Midbrain (tissue), 1 donor: ENCODE measurements around the gene KIF21B.

Experiments
- DNase-seq: peaks from one replicate; lab custom pipeline; 2025; lab: John Stamatoyannopoulos, UW

The KIF21B gene

DNA sequence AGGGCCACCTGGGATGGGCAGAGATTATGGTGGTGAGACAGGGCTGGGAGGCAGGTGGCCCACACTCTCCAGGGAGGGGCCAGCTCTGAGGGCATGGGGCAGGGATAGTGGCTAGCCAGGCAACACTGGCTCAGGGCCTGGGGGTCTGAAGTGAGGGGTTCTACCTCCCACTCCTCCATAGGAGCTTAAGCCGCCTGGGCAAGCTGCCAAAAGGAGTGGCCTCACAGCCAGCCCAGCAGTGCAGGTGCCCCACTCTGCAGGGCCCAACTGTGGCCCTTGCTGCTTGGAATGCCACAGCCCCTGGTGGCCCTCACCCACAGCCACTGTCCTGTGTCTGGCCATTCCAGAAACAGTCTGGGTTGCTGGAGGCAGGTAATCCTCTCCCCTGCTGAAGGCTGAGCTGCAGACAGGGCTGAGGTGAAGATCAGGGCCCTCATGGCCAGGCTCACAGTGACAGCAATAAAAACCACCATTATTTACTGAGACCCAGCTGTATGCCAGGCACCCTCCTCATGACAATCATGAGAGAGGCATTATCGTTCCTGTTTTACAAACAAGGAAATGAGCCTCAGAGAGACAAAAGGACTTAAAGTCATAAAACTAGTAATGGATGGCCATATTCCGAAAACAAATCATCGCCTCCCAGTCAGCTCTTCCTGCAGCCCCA is 31.0 kb downstream of the KIF21B start:
- DNase-seq, result no peak

DNA sequence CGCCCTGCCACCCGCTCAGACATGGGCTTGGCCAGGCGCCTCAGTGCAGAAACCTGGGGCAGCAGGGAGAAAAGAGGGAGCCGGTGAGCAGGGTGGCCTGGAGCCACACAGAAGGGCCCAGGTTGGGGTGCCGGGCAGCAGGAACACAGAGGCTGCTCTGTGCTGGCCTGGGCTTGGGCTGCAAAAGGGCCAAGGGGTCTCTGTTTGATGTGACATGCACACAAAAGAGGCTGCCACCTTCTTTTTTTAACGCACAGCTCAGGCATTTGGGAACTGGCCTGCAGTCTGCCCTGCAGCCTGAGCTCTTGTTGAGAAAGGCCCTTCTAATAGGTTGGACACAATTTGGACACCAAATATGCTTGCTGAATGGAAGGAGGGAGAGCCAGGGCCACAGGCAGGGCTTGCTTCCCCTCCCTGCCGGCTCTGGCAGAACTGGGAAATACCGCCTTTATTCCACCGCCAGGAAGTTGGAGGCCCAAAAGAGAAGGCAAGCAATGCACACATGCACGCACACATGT is 32.4 kb downstream of the KIF21B start:
- DNase-seq, result no peak

DNA sequence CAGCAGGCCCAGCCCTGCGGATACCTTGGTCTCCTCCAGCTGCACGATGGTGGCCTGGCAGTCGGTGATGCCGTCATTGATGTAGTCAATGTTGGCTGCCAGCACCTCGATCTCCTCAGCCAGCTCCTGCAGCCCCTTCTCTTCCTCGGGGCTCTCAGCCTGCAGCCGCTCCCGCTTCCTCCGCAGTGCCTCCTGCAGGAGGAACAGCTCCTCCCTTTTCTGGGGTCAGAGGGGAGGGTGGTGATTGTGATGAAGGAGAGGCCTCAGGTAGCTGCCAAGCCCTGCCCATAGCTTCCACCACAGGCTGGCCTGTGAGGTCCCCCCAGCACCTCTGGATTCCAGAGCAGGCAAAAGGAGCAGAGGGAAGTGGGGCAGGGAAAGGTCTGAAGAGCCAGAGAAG is 33.4 kb downstream of the KIF21B start:
- no peak for DNase-seq

DNA sequence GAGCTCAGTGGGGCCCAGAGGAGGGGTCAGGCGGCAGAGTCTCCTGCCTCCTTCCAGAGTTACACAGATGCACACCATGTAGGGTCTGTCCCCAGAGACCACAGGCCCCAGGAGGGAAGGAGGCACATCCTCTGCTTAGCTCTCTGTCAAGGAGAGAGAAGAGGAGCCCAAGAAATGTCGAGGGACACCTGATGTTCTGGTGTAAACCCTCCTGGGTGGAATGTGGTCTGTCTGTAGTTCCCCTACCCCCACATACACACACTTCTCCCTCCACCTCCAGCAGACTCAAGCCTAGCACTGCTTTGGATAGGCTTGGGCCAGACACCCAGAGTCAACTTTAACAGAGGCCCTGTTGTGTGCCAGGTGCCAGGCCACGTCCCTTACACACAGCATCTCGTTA is 34.2 kb downstream of the KIF21B start:
- DNase-seq, result no peak

DNA sequence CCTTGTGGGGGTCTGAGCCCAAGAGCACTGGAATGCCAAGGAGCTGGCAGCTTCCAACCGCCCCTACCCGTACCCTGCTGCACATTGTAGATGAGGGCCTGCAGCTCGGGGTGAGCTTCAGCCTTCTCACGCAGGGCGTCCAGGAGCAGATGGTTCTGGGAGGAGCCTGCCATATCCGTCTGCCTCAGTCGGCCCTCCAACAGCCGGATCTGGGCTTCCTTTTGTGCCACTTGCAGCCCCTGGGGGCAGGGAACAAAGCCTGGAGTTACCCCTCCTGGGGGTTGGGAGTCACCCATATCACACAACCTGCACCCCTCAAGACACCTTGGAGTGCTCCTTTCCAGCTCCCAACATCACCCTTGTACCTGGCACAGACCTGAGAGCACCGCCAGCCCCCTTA is 34.8 kb downstream of the KIF21B start:
- DNase-seq, result no peak

DNA sequence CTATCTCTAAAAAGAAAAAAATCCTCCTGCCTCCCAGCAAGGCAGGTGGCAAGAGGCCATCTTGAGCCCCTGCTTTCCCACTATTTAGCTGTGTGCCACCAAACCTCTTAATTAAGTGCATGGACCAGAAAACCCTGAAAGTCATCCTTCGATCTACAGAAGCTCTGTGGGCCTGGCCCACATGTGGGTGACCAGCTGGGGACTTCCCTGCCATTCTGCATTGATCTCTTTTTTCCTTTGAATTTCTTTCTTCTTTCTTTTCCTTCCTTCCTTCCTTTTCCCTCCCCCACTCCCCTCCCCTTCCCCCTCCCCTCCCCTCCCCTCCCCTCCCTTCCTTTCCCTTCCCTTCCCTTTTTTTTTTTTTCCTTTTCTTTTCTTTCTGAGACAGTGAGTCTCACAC is 38.0 kb downstream of the KIF21B start:
- no peak for DNase-seq

DNA sequence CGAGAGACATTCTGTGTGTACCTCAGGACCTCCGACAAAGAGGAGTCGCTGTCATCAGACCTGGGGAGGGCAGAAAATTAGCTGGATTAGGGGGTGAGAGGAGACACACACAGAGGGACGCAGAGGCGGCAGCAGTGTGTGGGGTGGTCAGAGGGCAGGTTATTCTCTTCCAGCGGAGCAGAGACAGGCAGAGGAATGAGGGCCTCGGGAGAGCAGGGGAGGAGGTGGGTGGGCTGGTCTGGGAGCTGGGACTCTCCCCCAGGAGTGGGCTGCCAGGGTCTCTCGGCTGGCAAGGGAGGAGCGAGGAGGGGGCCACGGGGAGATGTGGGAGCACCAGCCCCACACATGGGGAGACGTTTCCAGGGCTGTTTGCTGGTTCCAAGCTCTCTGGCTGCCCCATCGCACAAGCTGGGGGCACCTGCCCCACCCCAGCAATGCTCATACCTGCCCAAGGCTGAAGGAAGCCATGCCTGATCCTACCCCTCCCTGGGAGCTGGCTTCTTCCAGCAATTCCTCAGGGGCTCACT is 40.4 kb downstream of the KIF21B start:
- no peak for DNase-seq

DNA sequence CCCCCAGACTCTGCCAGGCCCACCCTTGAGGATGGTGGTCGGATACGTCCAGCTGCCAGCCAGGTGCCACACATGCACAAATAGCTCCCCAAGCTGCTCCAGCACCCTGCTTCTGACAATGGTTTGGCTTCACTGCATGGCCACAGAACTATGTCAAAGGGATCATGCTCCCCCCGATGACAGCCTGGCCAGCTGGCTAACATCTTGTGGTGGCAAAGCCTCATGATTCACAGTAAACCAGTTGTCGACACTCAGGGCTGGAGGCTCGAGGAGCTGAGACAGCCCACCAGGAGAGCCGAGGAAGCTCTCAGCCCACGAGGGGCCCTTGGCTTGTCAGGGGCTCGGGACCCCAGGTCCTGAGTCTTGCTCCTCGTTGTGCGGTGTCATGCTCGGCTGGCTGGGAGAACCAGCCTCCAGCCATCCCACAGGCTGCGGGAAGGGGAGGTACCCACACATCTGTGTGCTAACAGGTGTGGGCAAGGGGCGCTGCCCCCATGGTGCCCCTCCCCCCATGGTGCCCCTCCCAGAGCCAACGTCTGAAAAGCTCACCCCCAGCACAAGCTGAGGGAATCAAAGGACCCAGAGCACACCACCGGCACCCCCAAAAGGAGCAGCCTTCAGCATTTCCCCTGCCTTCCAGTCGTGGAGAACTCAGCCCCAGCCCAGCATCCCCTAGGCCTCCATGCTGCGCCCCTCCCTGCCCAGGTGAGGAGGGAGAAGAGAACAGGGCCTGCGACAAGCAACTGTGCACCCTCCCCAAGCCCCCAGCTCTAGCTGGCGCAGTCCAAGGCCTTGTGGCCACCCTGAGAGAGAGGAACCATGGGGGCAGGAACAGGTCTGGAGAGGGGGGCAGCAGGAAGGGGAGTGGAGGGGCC is 41.2 kb downstream of the KIF21B start:
- no peak for DNase-seq

DNA sequence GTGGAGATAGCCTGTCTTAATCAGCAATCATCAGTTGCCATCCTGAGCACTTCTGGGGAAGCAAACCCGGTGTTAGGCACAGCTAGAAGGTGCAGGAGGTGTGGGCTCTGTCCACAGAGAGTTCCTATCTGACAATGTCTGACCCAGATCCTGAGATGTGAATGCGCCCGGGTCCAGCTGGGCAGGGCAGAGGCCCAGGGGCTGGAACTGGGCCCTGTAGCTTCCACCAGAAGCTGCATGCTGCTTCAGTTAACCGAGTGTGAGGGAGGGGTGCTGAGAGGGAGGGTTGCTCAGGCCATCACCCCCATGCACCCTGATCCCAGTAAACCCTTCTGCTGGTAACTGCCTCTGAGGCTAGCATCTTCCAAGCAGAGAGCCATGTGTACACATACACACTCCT is 42.2 kb downstream of the KIF21B start:
- DNase-seq, result no peak

DNA sequence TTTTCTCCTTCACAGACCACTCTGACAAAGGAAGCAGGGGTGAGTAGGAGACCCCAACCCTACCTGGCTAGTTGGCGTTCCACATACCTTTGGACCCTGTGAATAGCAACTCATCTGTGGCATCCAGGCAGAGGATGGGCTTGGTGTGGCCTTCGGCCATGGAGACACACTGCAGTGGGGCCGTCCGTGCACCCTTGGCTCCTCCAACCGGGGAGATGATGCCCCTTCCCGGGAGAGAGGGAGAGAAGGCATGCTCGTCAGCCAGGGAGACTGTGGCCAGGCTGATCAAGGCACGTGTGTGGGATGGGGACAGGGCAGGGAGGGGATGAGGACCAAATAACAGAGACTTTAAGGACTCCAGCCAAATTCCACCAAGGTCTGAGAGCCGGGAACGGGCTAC is 42.6 kb downstream of the KIF21B start:
- DNase-seq, result no peak

DNA sequence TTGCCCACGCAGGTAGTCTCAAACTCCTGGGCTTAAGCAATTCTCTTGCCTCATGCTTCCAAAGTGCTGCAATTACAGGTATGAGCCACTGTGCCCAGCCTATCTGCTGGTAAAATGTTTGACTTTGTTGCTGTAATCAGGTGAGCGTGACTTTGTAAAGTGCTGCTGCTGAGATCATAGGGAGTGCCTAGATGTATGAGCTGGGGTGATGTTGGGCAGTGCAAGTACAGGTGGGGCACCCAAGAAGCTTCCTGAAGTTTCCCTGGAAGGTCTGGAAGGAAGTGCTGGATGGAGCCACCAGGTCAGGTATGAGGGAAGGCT is 43.1 kb downstream of the KIF21B start:
- no peak for DNase-seq

DNA sequence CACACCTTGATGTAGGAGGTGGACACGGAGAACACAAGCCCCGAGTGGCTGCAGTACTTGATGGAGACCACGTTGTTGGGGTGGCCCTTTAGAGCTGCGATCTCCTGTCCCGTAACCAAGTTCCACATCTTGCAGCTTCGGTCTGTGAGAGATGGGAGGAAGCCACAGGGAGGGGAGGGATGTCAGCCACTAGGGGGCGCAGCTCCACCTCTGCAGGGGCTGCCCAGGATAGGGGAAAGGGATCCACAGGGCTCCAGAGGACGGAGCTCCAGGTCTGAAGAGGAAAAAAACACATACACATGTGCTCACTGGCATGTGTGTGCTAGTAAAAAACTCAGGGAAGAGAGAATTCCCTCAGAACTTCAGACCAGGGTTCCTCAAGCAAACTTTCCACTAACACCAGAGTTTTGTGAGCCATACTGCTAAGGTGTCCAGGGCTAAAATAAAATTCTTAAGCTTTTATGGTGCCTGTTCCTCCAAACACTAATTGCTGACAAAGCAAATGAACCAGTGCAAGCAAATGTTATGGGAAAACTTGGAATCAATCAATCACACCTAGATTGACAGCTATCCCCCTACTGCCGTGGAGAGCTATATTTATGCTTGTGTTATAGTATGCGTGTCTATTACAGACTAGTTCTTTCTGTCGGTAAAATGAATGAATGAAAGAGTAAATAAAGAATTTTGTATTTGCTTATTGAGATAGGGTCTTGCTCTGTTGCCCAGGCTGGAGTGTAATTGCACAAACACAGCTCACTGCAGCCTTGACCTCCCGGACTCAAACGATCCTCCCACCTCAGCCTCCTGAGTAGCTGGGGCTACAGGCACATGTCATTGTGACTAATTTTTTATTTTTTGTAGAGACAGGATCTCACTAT is 43.7 kb downstream of the KIF21B start:
- no peak for DNase-seq

DNA sequence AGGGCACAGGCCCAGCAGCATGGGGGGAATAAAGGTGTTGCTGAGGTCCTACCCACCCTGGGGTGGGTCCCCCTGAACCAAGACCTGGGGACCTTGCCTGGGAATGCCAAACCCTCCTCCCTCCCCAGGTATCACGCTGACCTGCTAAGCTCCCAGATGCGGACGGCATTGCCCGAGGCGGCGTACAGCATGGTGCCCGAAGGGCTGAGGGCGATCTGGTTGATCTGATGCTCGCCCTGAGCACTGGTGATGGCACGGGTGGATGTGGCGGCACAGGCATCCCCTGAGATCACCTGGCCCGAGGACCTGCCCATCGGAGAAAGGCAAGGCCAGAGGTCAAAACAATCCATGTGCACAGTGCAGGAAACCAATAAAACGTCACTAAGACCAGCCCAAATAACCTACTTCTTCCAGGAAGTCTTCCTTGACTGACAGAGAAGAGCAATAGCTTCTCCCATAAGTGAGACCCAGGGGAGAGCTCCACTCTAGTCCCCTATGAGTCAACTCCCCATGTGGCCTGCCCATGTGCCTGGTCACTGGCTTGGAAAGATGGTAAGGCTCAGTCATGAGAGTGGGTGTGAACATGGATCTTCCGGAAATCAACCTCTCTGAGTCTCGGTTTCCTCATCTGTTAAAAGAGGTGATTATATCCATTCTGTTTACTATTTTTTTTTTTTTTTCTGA is 46.3 kb downstream of the KIF21B start:
- no peak for DNase-seq

DNA sequence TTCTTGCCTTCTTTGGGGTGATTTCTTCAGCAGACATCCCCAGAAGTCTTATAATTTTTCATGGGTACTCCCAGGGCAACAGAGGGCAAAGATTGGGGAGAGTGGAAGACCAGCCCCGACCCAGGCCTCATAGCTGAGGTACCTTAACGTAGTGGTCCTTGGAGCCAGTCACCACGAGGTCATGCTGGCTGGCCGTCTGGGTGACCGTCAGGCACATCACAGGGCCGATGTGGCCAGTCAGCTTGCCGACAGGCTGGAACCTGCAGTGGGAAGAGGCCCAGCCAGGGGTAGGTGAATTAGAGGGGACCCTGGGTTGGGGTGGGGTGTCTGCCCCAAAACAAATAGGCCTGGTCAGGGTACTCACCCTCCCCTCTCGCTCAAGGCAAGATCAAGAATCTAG is 46.9 kb downstream of the KIF21B start:
- DNase-seq, result no peak

DNA sequence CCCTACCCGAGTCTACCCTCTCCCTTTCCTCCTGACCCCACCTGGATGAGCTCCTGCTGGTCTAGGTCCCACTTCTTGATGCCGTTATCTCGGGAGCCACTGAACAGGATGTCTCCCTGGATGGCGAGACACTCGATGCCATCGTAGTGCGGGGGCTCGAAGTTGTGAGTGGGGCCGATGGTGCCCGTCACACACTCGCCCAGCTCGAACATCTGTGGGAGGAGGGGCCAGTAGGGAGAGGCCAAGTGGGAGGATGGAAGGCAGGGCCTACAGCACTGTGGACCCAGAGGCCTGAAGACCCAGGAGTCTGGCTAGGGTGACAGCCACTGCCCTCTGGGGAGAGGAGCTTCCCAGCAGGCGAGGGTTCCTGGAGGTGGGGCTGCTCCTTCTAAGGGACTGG is 48.1 kb downstream of the KIF21B start:
- DNase-seq, result no peak

DNA sequence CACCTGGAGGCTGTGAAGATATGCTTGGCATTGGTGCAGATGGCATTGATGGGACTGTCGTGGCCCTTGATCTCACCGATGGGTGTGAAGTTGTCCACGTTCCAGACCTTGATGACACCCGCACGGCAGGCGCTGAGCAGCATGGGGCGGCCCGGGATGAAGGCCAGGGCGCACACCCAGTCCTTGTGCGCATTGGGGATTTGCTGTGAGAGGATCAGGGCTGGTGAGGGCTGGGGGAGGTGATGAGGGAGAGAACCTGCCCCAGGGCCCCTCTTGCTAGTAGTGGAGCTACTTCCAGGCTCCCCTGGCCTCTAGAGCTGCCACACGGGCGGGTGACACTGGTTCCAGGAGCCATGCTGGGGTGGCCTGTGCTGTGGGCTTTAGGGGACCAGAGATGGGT is 48.8 kb downstream of the KIF21B start:
- DNase-seq, result no peak

DNA sequence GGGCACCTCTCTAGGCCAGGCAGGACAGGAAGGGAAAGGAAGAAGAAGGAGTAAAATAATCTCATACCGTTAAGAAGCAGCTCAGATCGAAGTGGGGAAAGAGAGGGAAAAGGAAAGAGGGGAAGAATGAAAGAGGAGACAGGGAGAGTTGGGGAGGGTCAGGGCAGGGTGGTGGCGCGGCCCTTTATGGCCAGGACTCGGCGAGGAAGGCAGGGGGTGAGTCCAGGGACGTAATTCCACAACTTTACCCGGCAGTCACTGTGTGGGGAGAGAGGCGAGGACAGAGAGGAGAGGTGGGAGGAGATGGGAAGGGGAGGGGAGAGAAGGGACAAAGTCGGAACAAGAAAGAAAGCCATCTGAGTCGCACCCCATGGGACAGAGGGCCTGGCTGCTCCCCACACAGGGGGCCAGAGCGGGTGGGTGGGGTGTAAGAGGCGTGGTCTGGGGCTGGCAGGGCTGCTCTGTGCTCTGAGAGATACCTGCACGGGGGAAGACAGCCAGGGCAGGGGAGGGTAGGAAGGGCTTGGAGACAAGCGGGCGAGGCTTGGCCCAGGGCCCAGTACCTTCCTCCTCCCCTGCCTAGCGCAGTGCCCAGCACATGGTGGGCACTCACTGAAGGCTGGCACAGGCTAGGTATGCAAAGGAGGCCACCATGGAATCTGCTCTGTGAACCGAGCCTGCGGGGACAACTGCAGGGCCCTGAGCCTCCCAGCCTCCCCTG is 49.4 kb downstream of the KIF21B start:
- no peak for DNase-seq

DNA sequence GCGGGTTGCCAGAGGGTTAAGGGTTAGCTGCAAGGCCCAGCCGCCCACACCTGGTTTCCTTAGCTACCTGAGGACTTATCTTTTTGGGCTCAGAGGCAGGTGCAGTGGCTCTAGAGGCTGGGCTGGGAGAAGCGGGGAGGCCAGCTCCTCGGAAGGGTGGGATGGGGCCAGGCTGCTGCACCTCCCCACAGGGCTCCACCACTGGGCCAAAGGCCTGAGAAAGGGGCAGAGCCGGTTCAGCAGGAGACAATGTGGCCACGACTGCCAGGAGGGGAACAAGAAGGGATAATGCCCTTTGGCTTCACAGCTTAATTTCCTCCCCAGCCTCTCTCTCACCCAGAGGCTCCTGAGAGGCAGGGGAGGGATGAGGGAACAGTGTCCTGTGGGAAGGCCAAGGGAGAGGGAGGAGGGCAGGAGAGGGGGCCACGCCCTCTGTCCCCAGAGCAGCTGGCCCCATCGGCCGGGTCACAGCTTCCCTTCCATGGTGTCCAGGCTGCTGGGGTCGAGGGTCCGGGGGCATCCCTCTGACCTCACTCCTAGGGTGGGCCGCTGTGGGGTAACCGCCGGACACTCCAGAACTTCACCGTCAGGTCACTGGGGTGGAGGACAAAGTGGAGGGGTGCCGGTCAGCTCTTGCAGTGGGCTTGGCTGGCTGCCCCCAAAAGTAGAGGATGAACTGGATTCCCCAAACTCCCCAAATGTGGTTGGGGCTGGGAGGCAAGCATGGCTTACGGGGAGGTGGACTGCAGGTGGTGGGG is 50.4 kb downstream of the KIF21B start:
- no peak for DNase-seq

DNA sequence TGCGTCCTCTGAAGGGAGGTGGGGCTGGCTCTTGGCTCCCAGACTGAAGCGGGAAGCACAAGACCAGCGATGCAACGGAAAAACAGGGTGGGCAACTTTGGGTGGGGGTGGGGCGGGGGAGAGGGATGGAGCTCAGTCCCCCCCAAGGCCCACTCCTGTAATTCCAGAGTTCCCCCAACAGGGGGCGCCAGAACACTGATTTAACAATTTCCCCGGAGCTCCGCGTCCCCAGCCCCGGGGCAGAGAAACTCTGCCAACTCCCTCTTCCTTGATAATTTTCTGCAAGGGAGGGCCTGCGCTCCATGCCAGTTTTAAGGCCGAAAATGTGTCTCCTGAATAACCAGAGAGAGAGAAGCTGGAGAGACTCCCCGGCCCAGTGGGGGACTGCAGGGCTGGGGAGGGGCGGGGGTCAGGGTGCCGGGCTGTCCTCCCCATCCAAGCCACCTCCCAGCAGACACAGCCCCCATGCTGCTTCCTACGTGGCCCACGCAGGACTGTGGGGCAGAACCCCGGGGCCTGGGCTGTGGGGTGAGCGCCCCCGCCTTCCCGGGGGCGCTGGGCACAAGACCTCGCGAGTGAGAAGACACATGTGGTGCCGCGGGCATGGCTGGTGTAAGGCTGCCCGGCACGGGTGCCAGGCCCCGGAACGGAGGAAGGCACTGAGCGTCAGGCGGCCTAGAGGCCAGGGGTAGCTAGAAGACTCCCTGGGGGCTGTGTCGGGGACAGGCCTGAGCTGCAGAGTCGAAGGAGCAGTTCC is 51.4 kb downstream of the KIF21B start:
- DNase-seq, result peak; percentile 75
